GM23248 (cell line): ENCODE data around the gene KCNMA1. TPM values are rescaled to one million over a fixed set of nuclear protein-coding genes. Genes with fewer than 3 reads are reported as not detected.
A peak's percentile ranks its signal among the peaks of the same experiment; 100 is the strongest.

Experiments
- DNase-seq: peaks from one replicate; pipeline ENCODE4 v3.0.0-alpha.2; 2015
- H2AFZ ChIP-seq: fragments of 200-600 bp; sonication (generic); 2 replicates; pipeline ENCODE4 v1.6.1; 2016; ENCODE audit warnings: antibody characterized with exemption
- H3F3A ChIP-seq: fragments of 200-600 bp; sonication (generic); 2 replicates; pipeline ENCODE4 v1.6.1; 2016; ENCODE audit warnings: mild to moderate bottlenecking, antibody characterized with exemption, mixed run types; ENCODE audit not compliant: insufficient read depth
- H3K27ac ChIP-seq: fragments of 200-600 bp; sonication (generic); 2 replicates; pipeline ENCODE4 v1.5.1; 2016; ENCODE audit warnings: mild to moderate bottlenecking
- H3K27me3 ChIP-seq: fragments of 200-600 bp; sonication (generic); replicated peaks from 2 replicates; pipeline ENCODE4 v1.6.1; 2016; ENCODE audit warnings: mild to moderate bottlenecking; ENCODE audit not compliant: insufficient read depth
- H3K36me3 ChIP-seq: fragments of 200-600 bp; sonication (generic); 2 replicates; pipeline ENCODE4 v1.6.1; 2016; ENCODE audit warnings: low read depth, mild to moderate bottlenecking
- H3K4me1 ChIP-seq: fragments of 200-600 bp; sonication (generic); 2 replicates; pipeline ENCODE4 v1.6.1; 2016; ENCODE audit warnings: mild to moderate bottlenecking; ENCODE audit not compliant: insufficient read depth
- H3K4me2 ChIP-seq: fragments of 200-600 bp; sonication (generic); one replicate; pipeline ENCODE4 v1.6.1; 2016; ENCODE audit warnings: mild to moderate bottlenecking; ENCODE audit not compliant: unreplicated experiment
- H3K4me3 ChIP-seq: fragments of 200-600 bp; sonication (generic); 2 replicates; pipeline ENCODE4 v1.5.1; 2016; ENCODE audit warnings: mild to moderate bottlenecking
- H3K79me2 ChIP-seq: fragments of 200-600 bp; sonication (generic); 2 replicates; pipeline ENCODE4 v1.6.1; 2016; ENCODE audit warnings: mild to moderate bottlenecking; ENCODE audit not compliant: insufficient read depth
- H3K9ac ChIP-seq: fragments of 200-600 bp; sonication (generic); 2 replicates; pipeline ENCODE4 v1.6.1; 2016; ENCODE audit warnings: mild to moderate bottlenecking
- H3K9me2 ChIP-seq: fragments of 200-600 bp; sonication (generic); 2 replicates; pipeline ENCODE4 v1.6.1; 2016; ENCODE audit warnings: mixed run types, mild to moderate bottlenecking, moderate library complexity; ENCODE audit not compliant: insufficient read depth
- H3K9me3 ChIP-seq: fragments of 200-600 bp; sonication (generic); one replicate; pipeline ENCODE4 v1.6.1; 2017; ENCODE audit warnings: low read depth
- H4K20me1 ChIP-seq: fragments of 200-600 bp; sonication (generic); 2 replicates; pipeline ENCODE4 v1.6.0; 2016; ENCODE audit not compliant: insufficient read depth
- EZH2 ChIP-seq: fragments of 200-600 bp; sonication (generic); IDR thresholded peaks from 2 replicates; pipeline ENCODE4 v1.6.1; 2018; ENCODE audit warnings: antibody characterized with exemption, mild to moderate bottlenecking; ENCODE audit not compliant: insufficient read depth, poor library complexity, severe bottlenecking
- EZH2phosphoT487 ChIP-seq: fragments of 200-600 bp; sonication (generic); IDR thresholded peaks from 2 replicates; pipeline ENCODE4 v1.6.1; 2018; ENCODE audit warnings: antibody characterized with exemption, moderate library complexity, mild to moderate bottlenecking, low read depth; ENCODE audit not compliant: insufficient read depth
- WGBS, 2 experiments: methylation state at CpG; one replicate each; pipeline ENCODE4 v1.1.6; 2015 to 2017; ENCODE audit warnings: low lambda C conversion rate in 2 of 2, low coverage in 1 of 2; ENCODE audit errors: missing lambda C conversion rate in 2 of 2; 5-methylcytosine and 5-hydroxymethylcytosine counted together
- in situ Hi-C: fragments of 300-500 bp; cut with MboI; formaldehyde crosslinking; loops from 2 replicates; pipeline ENCODE4 v1.15.0; 2020
- polyA plus RNA-seq: library from polyadenylated mRNA; unstranded; fragments of >200 nt; fragmentation: Nextera tagmentation; extraction: Ambion mirVana; gene quantifications from 2 replicates; pipeline ENCODE4 v1.2.1, GENCODE V29; 2016
- total RNA-seq: library from RNA; depleted of rRNA; stranded (reverse); fragments of >200 nt; shearing (Covaris generic); gene quantifications from 2 replicates; pipeline ENCODE4 v1.2.3, GENCODE V29; 2014

KCNMA1 gene
- total and polyA plus RNA-seq, 2 experiments from 2014 or later: 14.2 to 25.1 TPM

DNA sequence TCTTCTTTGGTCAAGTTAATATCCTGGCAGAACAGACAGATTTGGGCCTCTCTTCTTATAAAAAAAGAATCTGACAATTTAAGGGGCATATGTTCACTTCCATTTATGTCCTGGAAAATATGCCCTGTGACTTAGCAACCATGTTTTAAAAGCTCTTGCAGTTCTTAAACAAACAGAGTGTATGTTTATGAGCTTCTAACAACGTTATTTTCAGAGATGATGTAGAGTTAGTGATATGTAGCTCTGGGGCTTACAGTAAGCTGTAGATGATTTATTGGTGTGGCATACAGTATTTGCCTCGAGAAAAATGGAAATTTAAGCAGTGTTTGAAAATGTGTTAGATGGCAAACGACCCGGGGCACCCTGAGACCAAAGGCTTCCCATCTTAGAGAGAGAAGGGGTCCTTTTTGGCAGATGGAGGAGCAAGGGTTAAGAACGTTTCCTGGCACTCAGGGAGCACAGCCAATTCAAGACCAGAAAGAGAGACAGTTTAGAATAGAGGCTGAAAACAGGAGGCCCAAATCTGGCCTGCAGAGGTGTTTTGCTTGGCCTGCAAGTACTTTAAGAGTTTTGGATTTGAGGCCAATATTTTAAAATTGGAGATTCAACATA lies 397.5 kb downstream of the KCNMA1 start:
- Histone ChIP-seq H3K4me1 (peaks cover 26% of the 10 kb centered on the region), H3K4me3 (no peak overlapping the region), H3F3A (peaks cover 31% of the 10 kb centered on the region), H2AFZ (no peak overlapping the region), H3K9ac (no peak overlapping the region), H4K20me1 (no peaks in the 10 kb centered on the region), H3K9me3 (no peaks in the 10 kb centered on the region), H3K27ac (no peak overlapping the region), H3K4me2 (no peak overlapping the region), H3K9me2 (no peaks in the 10 kb centered on the region), H3K79me2 (no peaks in the 10 kb centered on the region), H3K27me3 (no peaks in the 10 kb centered on the region), H3K36me3 (no peaks in the 10 kb centered on the region)
- in situ Hi-C loops: no loop called here
- TF ChIP-seq EZH2: no peak
- TF ChIP-seq EZH2phosphoT487: no peak
- no peak for DNase-seq
- WGBS, 2 experiments: 77 to 83% methylated on average over 5 of the region's 5 CpGs

GRCh38 chr10:77237120-77237519 lies 400.5 kb downstream of the KCNMA1 start:
- no peaks in the 10 kb centered on the region for H3K36me3 ChIP-seq
- no peaks in the 10 kb centered on the region for H3K27me3 ChIP-seq
- TF ChIP-seq EZH2phosphoT487 (no peak), EZH2 (no peak)
- no peaks in the 10 kb centered on the region for H3K79me2 ChIP-seq
- no peak overlapping the region for H3K9ac ChIP-seq
- DNase-seq: no peak
- no peak overlapping the region for H2AFZ ChIP-seq
- no peaks in the 10 kb centered on the region for H3K9me3 ChIP-seq
- H4K20me1 ChIP-seq: no peaks in the 10 kb centered on the region
- H3K27ac ChIP-seq: no peak overlapping the region
- no peak overlapping the region for H3K4me3 ChIP-seq
- H3K4me1 ChIP-seq: peaks cover 10% of the 10 kb centered on the region
- H3K9me2 ChIP-seq: no peaks in the 10 kb centered on the region
- H3F3A ChIP-seq: peaks cover 8% of the 10 kb centered on the region
- in situ Hi-C loops: no loop called here
- no peak overlapping the region for H3K4me2 ChIP-seq

DNA sequence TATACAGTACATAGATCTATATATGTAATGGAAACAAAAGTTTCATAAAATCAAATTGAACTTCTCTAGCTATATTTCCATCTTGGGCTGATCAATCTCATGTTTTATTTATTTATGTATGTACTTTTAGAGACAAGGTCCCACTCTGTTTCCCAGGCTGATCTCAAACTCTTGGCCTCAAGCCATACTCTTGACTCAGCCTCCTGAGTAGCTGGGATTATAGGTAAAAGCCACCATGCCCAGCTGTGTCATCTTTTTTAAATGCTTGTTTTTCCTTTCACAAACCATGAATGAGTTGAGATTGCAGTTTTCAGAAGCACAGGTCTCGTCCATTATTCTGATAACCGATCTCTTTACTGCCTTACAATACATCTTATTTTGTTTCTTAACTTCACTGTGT lies 400.9 kb downstream of the KCNMA1 start:
- in situ Hi-C loops: no loop called here
- Histone ChIP-seq H3K9ac (no peak overlapping the region), H3K9me3 (no peaks in the 10 kb centered on the region), H2AFZ (no peak overlapping the region), H3K27me3 (no peaks in the 10 kb centered on the region), H3K27ac (no peak overlapping the region), H3K4me3 (no peak overlapping the region), H3K9me2 (no peaks in the 10 kb centered on the region), H3K4me2 (no peak overlapping the region), H3F3A (peaks cover 4% of the 10 kb centered on the region), H3K79me2 (no peaks in the 10 kb centered on the region), H3K36me3 (no peaks in the 10 kb centered on the region), H3K4me1 (peaks cover 7% of the 10 kb centered on the region; the same call in 1 of the 2 replicates), H4K20me1 (no peaks in the 10 kb centered on the region)
- DNase-seq: peak; percentile 53
- WGBS, 2 experiments: 93 to 96% methylated on average over 2 of the region's 2 CpGs
- TF ChIP-seq EZH2phosphoT487 (no peak), EZH2 (no peak)

GRCh38 chr10:77236029-77236428 lies 401.6 kb downstream of the KCNMA1 start:
- WGBS, 2 experiments: 93 to 96% methylated on average over 9 of the region's 9 CpGs
- H3K27ac ChIP-seq: no peak overlapping the region
- no peaks in the 10 kb centered on the region for H3K9me3 ChIP-seq
- DNase-seq: no peak
- no peak overlapping the region for H3K4me3 ChIP-seq
- no peaks in the 10 kb centered on the region for H3K9me2 ChIP-seq
- H3K36me3 ChIP-seq: no peaks in the 10 kb centered on the region
- H2AFZ ChIP-seq: no peak overlapping the region
- TF ChIP-seq EZH2: no peak
- no peak for TF ChIP-seq EZH2phosphoT487
- peaks cover 7% of the 10 kb centered on the region; the same call in 1 of the 2 replicates for H3K4me1 ChIP-seq
- no peaks in the 10 kb centered on the region for H4K20me1 ChIP-seq
- H3K4me2 ChIP-seq: no peak overlapping the region
- H3K79me2 ChIP-seq: no peaks in the 10 kb centered on the region
- peaks cover 1% of the 10 kb centered on the region for H3F3A ChIP-seq
- in situ Hi-C loops: no loop called here
- H3K27me3 ChIP-seq: no peaks in the 10 kb centered on the region
- no peak overlapping the region for H3K9ac ChIP-seq

- H3K9me2 ChIP-seq: no peaks in the 10 kb centered on the region
- no peak overlapping the region for H2AFZ ChIP-seq
- no peak for DNase-seq
- no peaks in the 10 kb centered on the region for H3K36me3 ChIP-seq
- H3K4me2 ChIP-seq: no peak overlapping the region
- no peak for TF ChIP-seq EZH2
- TF ChIP-seq EZH2phosphoT487: no peak
- H3K4me3 ChIP-seq: no peak overlapping the region
- WGBS, 2 experiments: 70 to 83% methylated on average over 1 of the region's 1 CpG
- H3K79me2 ChIP-seq: no peaks in the 10 kb centered on the region
- in situ Hi-C loops: no loop called here
- no peaks in the 10 kb centered on the region for H3K27me3 ChIP-seq
- H3K9ac ChIP-seq: no peak overlapping the region
- H3K4me1 ChIP-seq: peaks cover 21% of the 10 kb centered on the region
- no peaks in the 10 kb centered on the region for H3K9me3 ChIP-seq
- no peak overlapping the region for H3K27ac ChIP-seq
- H3F3A ChIP-seq: peaks cover 16% of the 10 kb centered on the region
- no peaks in the 10 kb centered on the region for H4K20me1 ChIP-seq
Measured at GRCh38 chr10:77234599-77234998, 403.0 kb downstream of the KCNMA1 start.
